H54 (cell line): Measurements from ENCODE around the gene TMEM233.

ENCODE experiments used
- DNase-seq: peaks from one replicate; pipeline ENCODE4 v3.0.0; 2011; ENCODE audit warnings: low spot score, mixed read lengths; ENCODE audit not compliant: insufficient read length
- FAIRE-seq: peaks from 3 replicates; lab custom pipeline; 2011; peaks lifted over from hg19 to GRCh38; lab: Jason Lieb, UNC
- POLR2A ChIP-seq: IDR thresholded peaks from 2 replicates; pipeline ENCODE4 v1.6.1; 2011; ENCODE audit warnings: low read depth, mild to moderate bottlenecking, low read length

The TMEM233 gene

DNA sequence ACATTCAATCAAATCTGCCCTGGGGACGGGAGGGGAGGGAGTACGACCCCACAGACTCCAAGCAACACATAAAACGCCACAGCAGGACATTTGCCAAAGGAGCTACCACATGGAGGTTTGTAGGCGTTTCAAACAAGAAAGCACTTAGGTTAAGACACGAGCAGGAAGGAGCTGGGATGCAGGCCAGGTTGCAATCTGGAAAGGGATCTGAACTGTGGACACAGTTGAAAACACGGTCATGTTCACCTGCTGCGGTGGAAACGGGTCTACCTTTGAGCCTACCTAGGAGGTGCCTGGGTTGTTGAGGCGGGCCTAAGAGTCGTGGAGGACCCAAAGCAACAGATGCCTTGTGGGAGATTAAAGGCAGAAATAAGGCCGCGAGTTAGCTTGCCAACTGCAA, 92.8 kb downstream of the TMEM233 start:
- FAIRE-seq (no peak), DNase-seq (no peak)
- TF ChIP-seq POLR2A: no peak

- DNase-seq (no peak), FAIRE-seq (no peak)
- no peak for TF ChIP-seq POLR2A
Observed at GRCh38 chr12:119686776-119687175, 93.2 kb downstream of the TMEM233 start.

DNA sequence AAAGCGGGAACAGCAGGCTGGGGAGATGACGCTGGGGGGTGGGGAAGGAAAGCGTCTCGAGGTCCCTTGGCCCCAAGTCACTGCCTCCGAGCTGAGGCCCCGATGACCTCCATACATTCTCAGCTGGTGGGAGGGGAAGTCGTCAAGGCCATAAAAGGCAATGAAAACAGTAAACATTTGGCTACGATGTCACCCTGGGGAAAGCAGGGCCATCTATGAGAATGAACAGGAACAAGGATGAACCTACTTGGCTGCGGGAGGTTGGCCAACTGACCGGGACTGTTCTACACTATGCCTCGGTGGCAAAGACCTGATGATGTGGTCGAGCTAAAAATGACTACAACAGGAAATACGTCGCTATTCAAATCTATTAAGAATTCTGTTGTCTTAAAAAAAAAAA, 93.8 kb downstream of the TMEM233 start:
- DNase-seq (no peak), FAIRE-seq (no peak)
- TF ChIP-seq POLR2A: no peak

- TF ChIP-seq POLR2A: no peak
- FAIRE-seq (no peak), DNase-seq (no peak)
Observed at GRCh38 chr12:119687879-119688278, 94.3 kb downstream of the TMEM233 start.

GRCh38 chr12:119689935-119690500, 96.4 kb downstream of the TMEM233 start:
- no peak for FAIRE-seq
- TF ChIP-seq POLR2A: no peak
- DNase-seq: no peak

- no peak for DNase-seq
- TF ChIP-seq POLR2A: no peak
- no peak for FAIRE-seq
Observed at GRCh38 chr12:119691202-119691810, 97.7 kb downstream of the TMEM233 start.

DNA sequence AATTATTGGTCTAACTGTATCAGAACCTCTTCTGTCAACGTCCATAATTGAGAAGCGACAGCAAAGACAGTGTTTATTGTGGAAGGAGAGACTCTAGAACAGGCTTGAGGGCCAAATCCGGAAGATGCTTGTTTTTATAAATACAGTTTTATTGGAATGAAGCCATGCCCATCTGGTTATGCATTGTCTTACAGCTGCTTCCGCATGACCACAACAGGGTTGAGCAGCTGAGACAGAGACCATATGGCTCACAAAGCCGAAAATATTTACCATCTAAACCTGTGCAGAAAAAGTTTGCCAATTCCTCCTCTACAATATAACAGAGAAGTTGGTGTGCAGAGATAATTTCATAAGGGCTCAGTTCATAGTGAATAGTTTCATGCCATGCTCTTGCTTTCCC, 98.8 kb downstream of the TMEM233 start:
- DNase-seq (no peak), FAIRE-seq (no peak)
- TF ChIP-seq POLR2A: no peak
